Left lung (tissue), 10 donors: Measurements from ENCODE around the gene CWF19L1. TPM values are rescaled to one million over a fixed set of nuclear protein-coding genes. Genes with fewer than 3 reads are reported as not detected.
"Not testable (repeated sequence)": the region's sequence is repeated elsewhere in the genome, so short reads cannot be mapped to it uniquely, and the experiment has no call there.

Source experiments
- ATAC-seq: fragments of 200-7000 bp; cut with Tn5 transposase; one replicate; pipeline ENCODE4 v1.9.1; 2020; ENCODE audit warnings: moderate library complexity
- DNase-seq, 4 donors: peaks; one replicate each; pipeline ENCODE4 v3.0.0-alpha.2; 2013 to 2020
- H3K27ac ChIP-seq, 2 donors: fragments of 200-600 bp; sonication (generic) in 1 of 2; one replicate each; pipeline versions ENCODE4 v1.5.0 to v1.8.0; 2020 to 2021
- H3K27me3 ChIP-seq, 2 donors: fragments of 200-600 bp; sonication (generic) in 1 of 2; one replicate each; pipeline versions ENCODE4 v1.5.0 to v1.8.0; 2020 to 2021
- H3K36me3 ChIP-seq, 2 donors: fragments of 200-600 bp; sonication (generic) in 1 of 2; one replicate each; pipeline versions ENCODE4 v1.5.0 to v1.8.0; 2020 to 2021
- H3K4me1 ChIP-seq, 2 donors: fragments of 200-600 bp; one replicate each; pipeline ENCODE4 v1.8.0; 2021
- H3K4me3 ChIP-seq, 2 donors: fragments of 200-600 bp; sonication (generic) in 1 of 2; one replicate each; pipeline versions ENCODE4 v1.5.0 to v1.8.0; 2020 to 2021; ENCODE audit warnings: mild to moderate bottlenecking in 1 of 2
- H3K9me3 ChIP-seq, 2 donors: fragments of 200-600 bp; sonication (generic) in 1 of 2; one replicate each; pipeline versions ENCODE4 v1.5.0 to v1.8.0; 2020 to 2021
- CTCF ChIP-seq, 2 donors: fragments of 200-600 bp; sonication (generic) in 1 of 2; IDR thresholded peaks; one replicate each; pipeline versions ENCODE4 v1.5.0 to v1.8.0; 2021; ENCODE audit warnings: antibody characterized with exemption in 2 of 2
- intact Hi-C, 2 donors: fragments of 100-400 bp; cut with DNase I; formaldehyde crosslinking; loops; one replicate each; pipeline versions ENCODE4 v1.11.2 to v1.14.2; 2022
- polyA plus RNA-seq, 6 donors: library from polyadenylated mRNA; unstranded; fragments of 120-200 nt; gene quantifications; one replicate each; pipeline ENCODE4 v1.2.1, GENCODE V29; 2013; ENCODE audit not compliant: insufficient read length in 6 of 6
- total RNA-seq, 2 donors: library from RNA; stranded (reverse); fragmentation: NEBNext Ultra II Directional; extraction: Animal tissue kit (Norgen Biotek cat#: 25700); gene quantifications; one replicate each; pipeline ENCODE4 v1.2.1, GENCODE V29; 2021
- donor health status: DM: no; HTN: yes; CAD: no.
- donor health status: DM: no; HTN: no; CAD: no.

The CWF19L1 gene
- total and polyA plus RNA-seq, 8 donors, result 17.5 to 37.2 (median 33.2) TPM

GRCh38 chr10:100286051-100287033 is 18.9 kb upstream of the CWF19L1 start, which contains the start of gene BLOC1S2:
Gene BLOC1S2 (minus strand): TSS chr10:100286680. CDS start chr10:100286659, 21 bp downstream.
- Histone ChIP-seq H3K4me1 (peaks cover 9 to 58% of the 10 kb centered on the region in 2 donors), H3K27ac (peak within 1 kb of the TSS; percentile 86 to 94), H3K9me3 (no peaks in the 10 kb centered on the region), H3K4me3 (peak within 1 kb of the TSS; percentile 77 to 93), H3K27me3 (no peaks in the 10 kb centered on the region), H3K36me3 (peaks cover 0 to 32% of the 10 kb centered on the region in 2 donors)
- peak in 1 of 2 donors; percentile 30 for TF ChIP-seq CTCF (IDR thresholded peaks at IDR 0.05)
- ATAC-seq, result peak; percentile 96
- intact Hi-C loops, result no loop called here
- DNase-seq, result peak; percentile 82 to 97 (median 90)

- H3K4me1 ChIP-seq, result peaks cover 9 to 50% of the 10 kb centered on the region in 2 donors
- intact Hi-C loops, H3K9me3 ChIP-seq, H3K27me3 ChIP-seq, ATAC-seq, DNase-seq: not testable (repeated sequence)
- H3K27ac ChIP-seq, result peak overlapping the region; percentile 86 to 94
- H3K36me3 ChIP-seq, result peaks cover 0 to 42% of the 10 kb centered on the region in 2 donors
- peak overlapping the region in 1 of 2 donors; percentile 93 for H3K4me3 ChIP-seq
Measured at GRCh38 chr10:100285326-100285725, 17.9 kb upstream of the CWF19L1 start.

GRCh38 chr10:100282907-100283306 is 15.5 kb upstream of the CWF19L1 start:
- intact Hi-C loops, result no loop called here
- no peak for ATAC-seq

GRCh38 chr10:100276971-100277370 is 9.5 kb upstream of the CWF19L1 start:
- H3K4me3 ChIP-seq, H3K27ac ChIP-seq, DNase-seq, H3K27me3 ChIP-seq, ATAC-seq, H3K4me1 ChIP-seq, intact Hi-C loops, H3K9me3 ChIP-seq: not testable (repeated sequence)
- peaks cover 9 to 62% of the 10 kb centered on the region in 2 donors for H3K36me3 ChIP-seq

More at GRCh38 chr10:100282907-100283306, 15.5 kb upstream of the CWF19L1 start:
- no peak overlapping the region for H3K4me3 ChIP-seq
- H3K27ac ChIP-seq, result no peak overlapping the region
- H3K9me3 ChIP-seq, result no peaks in the 10 kb centered on the region
- no peaks in the 10 kb centered on the region for H3K27me3 ChIP-seq
- peaks cover 9 to 62% of the 10 kb centered on the region in 2 donors for H3K36me3 ChIP-seq
- DNase-seq, result no peak
- H3K4me1 ChIP-seq, result peaks cover 9 to 46% of the 10 kb centered on the region in 2 donors
- no peak for TF ChIP-seq CTCF (IDR thresholded peaks at IDR 0.05)

- Histone ChIP-seq H3K4me1 (peaks cover 6 to 27% of the 10 kb centered on the region in 2 donors), H3K9me3 (no peaks in the 10 kb centered on the region), H3K27ac (no peak overlapping the region), H3K36me3 (peaks cover 0 to 7% of the 10 kb centered on the region in 2 donors), H3K27me3 (no peaks in the 10 kb centered on the region), H3K4me3 (peak overlapping the region in 1 of 2 donors; percentile 83)
- no peak for DNase-seq
- intact Hi-C loops, result no loop called here
- TF ChIP-seq CTCF (IDR thresholded peaks at IDR 0.05), result no peak
- ATAC-seq, result no peak
Measured at GRCh38 chr10:100265821-100266485, 1.5 kb downstream of the CWF19L1 start.
